Trophoblast cell (in vitro differentiated cells and primary cell): ENCODE data around the gene GTSF1L.
A peak's percentile ranks its signal among the peaks of the same experiment; 100 is the strongest.

Source experiments
- DNase-seq, 2 donors: peaks; one replicate each; pipeline ENCODE4 v3.0.0-alpha.2; 2016
- H2AFZ ChIP-seq: 2 replicates; pipeline ENCODE4 v1.6.1; 2013; ENCODE audit warnings: low read length, moderate library complexity, mild to moderate bottlenecking; ENCODE audit not compliant: insufficient read depth, poor library complexity
- H2AK5ac ChIP-seq: 2 replicates; pipeline ENCODE4 v1.6.1; 2013; ENCODE audit warnings: mild to moderate bottlenecking, low read length
- H2BK120ac ChIP-seq: 2 replicates; pipeline ENCODE4 v1.6.1; 2013; ENCODE audit warnings: low read length, mild to moderate bottlenecking, moderate library complexity; ENCODE audit not compliant: insufficient read depth, poor library complexity
- H2BK12ac ChIP-seq: 2 replicates; pipeline ENCODE4 v1.6.1; 2013; ENCODE audit warnings: mild to moderate bottlenecking, low read length, moderate library complexity
- H2BK5ac ChIP-seq: 2 replicates; pipeline ENCODE4 v1.6.1; 2013; ENCODE audit warnings: low read length, low read depth, moderate library complexity, mild to moderate bottlenecking; ENCODE audit not compliant: poor library complexity
- H3K14ac ChIP-seq: 2 replicates; pipeline ENCODE4 v1.6.1; 2013; ENCODE audit warnings: mild to moderate bottlenecking, low read length
- H3K18ac ChIP-seq: 2 replicates; pipeline ENCODE4 v1.6.1; 2013; ENCODE audit warnings: mild to moderate bottlenecking, low read length
- H3K23ac ChIP-seq: 2 replicates; pipeline ENCODE4 v1.6.1; 2013; ENCODE audit warnings: low read length
- H3K27ac ChIP-seq: 2 replicates; pipeline ENCODE4 v1.5.1; 2013; ENCODE audit warnings: low read depth, mild to moderate bottlenecking, inconsistent platforms, low read length, moderate library complexity
- H3K27me3 ChIP-seq: 2 replicates; pipeline ENCODE4 v1.6.1; 2013; ENCODE audit warnings: inconsistent platforms, mild to moderate bottlenecking, low read length, moderate library complexity; ENCODE audit not compliant: insufficient read depth
- H3K36me3 ChIP-seq, 2 experiments: 1 replicate in 1 of 2; 2 replicates in 1 of 2; pipeline ENCODE4 v1.6.1; 2013; ENCODE audit warnings: low read length in 2 of 2, mild to moderate bottlenecking in 2 of 2, moderate library complexity in 1 of 2; ENCODE audit not compliant: insufficient read depth in 2 of 2, control insufficient read depth in 1 of 2
- H3K4ac ChIP-seq: 2 replicates; pipeline ENCODE4 v1.6.1; 2013; ENCODE audit warnings: low read depth, mild to moderate bottlenecking, low read length, moderate library complexity
- H3K4me1 ChIP-seq, 2 experiments: 1 replicate in 1 of 2; 2 replicates in 1 of 2; pipeline ENCODE4 v1.6.1; 2013; ENCODE audit warnings: low read length in 2 of 2, mild to moderate bottlenecking in 2 of 2, moderate library complexity in 1 of 2; ENCODE audit not compliant: insufficient read depth in 2 of 2, control insufficient read depth in 1 of 2
- H3K4me2 ChIP-seq: 2 replicates; pipeline ENCODE4 v1.6.1; 2013; ENCODE audit warnings: inconsistent platforms, mild to moderate bottlenecking, low read length, moderate library complexity
- H3K4me3 ChIP-seq: 2 replicates; pipeline ENCODE4 v1.5.1; 2013; ENCODE audit warnings: mild to moderate bottlenecking, low read depth, low read length, inconsistent platforms
- H3K79me1 ChIP-seq: one replicate; pipeline ENCODE4 v1.6.1; 2013; ENCODE audit warnings: low read length
- H3K79me2 ChIP-seq: 2 replicates; pipeline ENCODE4 v1.6.1; 2013; ENCODE audit warnings: low read length, mild to moderate bottlenecking; ENCODE audit not compliant: control insufficient read depth, insufficient read depth, poor library complexity
- H3K9ac ChIP-seq: 2 replicates; pipeline ENCODE4 v1.6.1; 2013; ENCODE audit warnings: mild to moderate bottlenecking, low read length
- H3K9me3 ChIP-seq: 2 replicates; pipeline ENCODE4 v1.6.1; 2013; ENCODE audit warnings: low read depth, mild to moderate bottlenecking, control low read depth, inconsistent platforms, low read length; ENCODE audit not compliant: insufficient read depth
- H4K12ac ChIP-seq: 2 replicates; pipeline ENCODE4 v1.6.1; 2013; ENCODE audit warnings: low read depth, mild to moderate bottlenecking, low read length, moderate library complexity
- H4K8ac ChIP-seq: 2 replicates; pipeline ENCODE4 v1.6.1; 2013; ENCODE audit warnings: low read depth, mild to moderate bottlenecking, low read length, moderate library complexity
- H4K91ac ChIP-seq: one replicate; pipeline ENCODE4 v1.6.1; 2013; ENCODE audit warnings: low read depth, mild to moderate bottlenecking, low read length, moderate library complexity
- WGBS: extraction: QIAGEN DNeasy Blood & Tissue Kit; methylation state at CpG from one replicate; pipeline ENCODE4 v1.1.7; 2013; ENCODE audit warnings: missing lambda C conversion rate; ENCODE audit not compliant: insufficient read length, insufficient coverage; ENCODE audit errors: extremely low coverage; 5-methylcytosine and 5-hydroxymethylcytosine counted together

Gene GTSF1L

DNA sequence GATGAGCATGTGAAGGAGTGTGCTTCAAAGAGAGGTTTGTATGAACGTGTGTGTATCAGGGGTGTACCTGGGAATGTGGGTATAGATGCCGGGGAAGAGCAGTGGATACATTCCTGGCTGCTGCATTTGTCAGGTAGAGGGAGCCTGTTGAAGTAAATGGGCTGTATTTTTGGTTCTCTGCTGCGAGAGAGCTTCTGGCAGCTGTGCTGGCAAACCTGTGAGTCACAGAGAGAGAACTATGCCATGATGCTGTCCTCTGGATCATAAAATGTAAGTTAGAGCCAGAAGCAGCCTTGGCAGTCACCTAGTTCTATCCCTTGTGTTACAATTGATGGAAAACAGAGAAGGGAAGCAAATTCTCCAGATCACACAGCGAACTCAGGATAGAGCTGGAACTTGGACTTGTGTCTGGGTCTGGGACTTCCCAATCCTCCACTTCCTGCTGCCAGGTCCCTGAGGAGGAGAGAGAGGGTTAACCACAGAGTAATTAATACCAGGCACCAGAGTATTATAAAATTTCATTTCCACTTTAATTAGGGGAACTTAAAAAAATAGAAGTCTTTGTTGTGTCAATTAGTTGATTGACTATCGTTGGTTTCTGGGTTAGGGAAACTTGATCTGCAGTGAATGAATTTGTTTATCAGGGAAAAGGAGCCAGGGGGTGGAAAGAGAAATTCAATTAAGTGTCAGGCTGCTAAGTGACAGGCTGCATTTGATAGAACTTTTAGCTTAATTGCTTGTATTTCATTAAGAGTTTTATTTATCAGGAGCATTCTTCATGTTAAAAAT lies 41.1 kb upstream of the GTSF1L start:
- no peak overlapping the region for H3K4me2 ChIP-seq
- no peak overlapping the region for H4K12ac ChIP-seq
- no peak overlapping the region for H3K18ac ChIP-seq
- H3K27me3 ChIP-seq: no peaks in the 10 kb centered on the region
- no peaks in the 10 kb centered on the region for H3K9me3 ChIP-seq
- no peak overlapping the region for H2AK5ac ChIP-seq
- no peak overlapping the region for H2BK120ac ChIP-seq
- WGBS: no CpG with 5 or more reads among the region's 5 CpGs
- no peak overlapping the region for H3K23ac ChIP-seq
- no peak for DNase-seq
- H3K14ac ChIP-seq: no peak overlapping the region
- H2AFZ ChIP-seq: no peak overlapping the region
- H3K4me3 ChIP-seq: peak overlapping the region; percentile 14
- no peaks in the 10 kb centered on the region for H3K4me1 ChIP-seq
- H3K79me2 ChIP-seq: no peaks in the 10 kb centered on the region
- H3K4ac ChIP-seq: no peak overlapping the region
- no peaks in the 10 kb centered on the region for H3K79me1 ChIP-seq
- no peaks in the 10 kb centered on the region for H3K36me3 ChIP-seq
- no peak overlapping the region for H2BK12ac ChIP-seq
- no peak overlapping the region for H3K27ac ChIP-seq
- no peak overlapping the region for H2BK5ac ChIP-seq
- H3K9ac ChIP-seq: no peak overlapping the region
- H4K91ac ChIP-seq: no peak overlapping the region
- no peak overlapping the region for H4K8ac ChIP-seq

DNA sequence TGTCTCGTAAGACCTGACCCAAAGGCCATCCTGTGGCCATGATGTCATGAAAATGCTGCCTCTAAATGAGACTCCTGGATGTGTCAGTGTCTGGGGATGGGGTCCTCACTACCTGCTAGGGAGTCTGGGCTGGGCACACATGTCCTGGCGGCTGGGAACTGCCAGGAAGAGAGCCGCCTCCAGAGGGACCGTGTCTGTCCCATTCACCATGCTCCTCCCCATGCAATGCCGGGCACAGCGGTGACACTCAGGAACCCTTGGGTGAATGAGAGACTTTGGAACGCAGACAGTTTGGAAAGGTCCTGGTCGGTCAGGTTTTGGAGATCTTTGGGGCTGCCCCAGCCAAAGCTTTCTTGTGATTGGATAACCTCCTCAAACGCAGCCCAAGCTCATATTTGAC lies 40.1 kb upstream of the GTSF1L start:
- H3K79me1 ChIP-seq: no peaks in the 10 kb centered on the region
- H3K9me3 ChIP-seq: no peaks in the 10 kb centered on the region
- no peaks in the 10 kb centered on the region for H3K79me2 ChIP-seq
- no peak overlapping the region for H3K23ac ChIP-seq
- no peaks in the 10 kb centered on the region for H3K4me1 ChIP-seq
- no peak overlapping the region for H3K14ac ChIP-seq
- WGBS: no CpG with 5 or more reads among the region's 9 CpGs
- no peak overlapping the region for H2AFZ ChIP-seq
- no peak overlapping the region for H4K8ac ChIP-seq
- no peaks in the 10 kb centered on the region for H3K36me3 ChIP-seq
- H3K9ac ChIP-seq: no peak overlapping the region
- H4K91ac ChIP-seq: no peak overlapping the region
- no peaks in the 10 kb centered on the region for H3K27me3 ChIP-seq
- DNase-seq: no peak
- no peak overlapping the region for H2AK5ac ChIP-seq
- no peak overlapping the region for H2BK12ac ChIP-seq
- H4K12ac ChIP-seq: no peak overlapping the region
- H3K4ac ChIP-seq: no peak overlapping the region
- no peak overlapping the region for H3K4me3 ChIP-seq
- H3K4me2 ChIP-seq: no peak overlapping the region
- no peak overlapping the region for H3K18ac ChIP-seq
- H2BK5ac ChIP-seq: no peak overlapping the region
- no peak overlapping the region for H3K27ac ChIP-seq
- H2BK120ac ChIP-seq: no peak overlapping the region

DNA sequence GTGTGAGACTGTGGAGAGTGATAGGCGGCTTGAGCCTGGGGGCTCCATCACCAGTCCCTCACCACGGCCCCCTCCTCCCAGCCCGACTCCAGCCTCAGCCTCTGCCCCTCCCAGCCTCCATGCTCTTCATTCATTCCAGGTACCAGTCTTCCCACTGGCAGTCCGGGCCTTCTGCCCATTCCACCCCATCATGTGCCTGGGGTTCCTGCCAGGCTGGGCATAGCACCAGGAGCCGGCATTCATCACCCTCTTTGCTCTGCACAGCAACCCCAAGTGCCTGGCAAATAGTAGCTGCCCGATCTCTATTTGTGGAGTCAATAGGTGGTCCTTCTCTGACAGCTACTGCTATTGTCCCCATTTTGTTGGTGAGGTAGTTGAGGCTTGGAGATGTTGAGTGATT lies 39.6 kb upstream of the GTSF1L start:
- no peak for DNase-seq
- Histone ChIP-seq H3K4me3 (no peak overlapping the region), H3K36me3 (no peaks in the 10 kb centered on the region), H3K79me1 (no peaks in the 10 kb centered on the region), H2AFZ (no peak overlapping the region), H3K27me3 (no peaks in the 10 kb centered on the region), H2BK12ac (no peak overlapping the region), H3K79me2 (no peaks in the 10 kb centered on the region), H3K23ac (no peak overlapping the region), H2AK5ac (no peak overlapping the region), H3K9me3 (no peaks in the 10 kb centered on the region), H4K12ac (no peak overlapping the region), H3K9ac (no peak overlapping the region), H2BK5ac (no peak overlapping the region), H3K27ac (no peak overlapping the region), H3K18ac (no peak overlapping the region), H4K91ac (no peak overlapping the region), H3K4me1 (no peaks in the 10 kb centered on the region), H3K4ac (no peak overlapping the region), H3K14ac (no peak overlapping the region), H2BK120ac (no peak overlapping the region), H3K4me2 (no peak overlapping the region), H4K8ac (no peak overlapping the region)
- WGBS: no CpG with 5 or more reads among the region's 6 CpGs

DNA sequence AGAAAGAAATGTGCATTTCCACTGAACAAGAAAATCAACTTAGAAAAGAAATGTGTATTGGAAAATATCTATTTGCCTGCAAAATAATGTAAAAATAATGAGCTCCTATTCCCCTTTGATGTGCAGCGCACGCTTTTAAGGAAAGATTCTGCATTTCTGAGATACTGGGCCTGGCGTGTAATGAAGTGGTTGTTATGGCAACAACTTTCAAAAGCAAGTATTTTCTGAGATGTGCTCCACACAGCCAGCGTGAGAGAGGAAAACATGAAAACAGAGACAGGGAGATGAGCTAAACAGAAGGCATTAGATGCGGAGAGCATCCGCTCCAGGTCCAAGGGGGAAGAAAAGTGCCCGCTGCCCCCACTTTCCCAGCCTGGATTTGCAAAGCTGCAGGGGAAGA lies 39.1 kb upstream of the GTSF1L start:
- H3K79me2 ChIP-seq: no peaks in the 10 kb centered on the region
- no peak overlapping the region for H2AFZ ChIP-seq
- H4K8ac ChIP-seq: no peak overlapping the region
- no peaks in the 10 kb centered on the region for H3K4me1 ChIP-seq
- DNase-seq: no peak
- H4K12ac ChIP-seq: no peak overlapping the region
- H3K23ac ChIP-seq: no peak overlapping the region
- no peak overlapping the region for H4K91ac ChIP-seq
- no peak overlapping the region for H3K9ac ChIP-seq
- WGBS: no CpG with 5 or more reads among the region's 7 CpGs
- no peak overlapping the region for H3K18ac ChIP-seq
- H2AK5ac ChIP-seq: no peak overlapping the region
- no peak overlapping the region for H3K27ac ChIP-seq
- H3K36me3 ChIP-seq: no peaks in the 10 kb centered on the region
- H3K4me3 ChIP-seq: no peak overlapping the region
- no peak overlapping the region for H2BK5ac ChIP-seq
- H2BK120ac ChIP-seq: no peak overlapping the region
- H3K27me3 ChIP-seq: no peaks in the 10 kb centered on the region
- H3K4ac ChIP-seq: no peak overlapping the region
- H3K9me3 ChIP-seq: no peaks in the 10 kb centered on the region
- H3K14ac ChIP-seq: no peak overlapping the region
- H3K79me1 ChIP-seq: no peaks in the 10 kb centered on the region
- no peak overlapping the region for H3K4me2 ChIP-seq
- no peak overlapping the region for H2BK12ac ChIP-seq
